ENCODE measurements around the gene CD55.
A peak's percentile ranks its signal among the peaks of the same experiment; 100 is the strongest.
"Not testable (repeated sequence)": the region's sequence is repeated elsewhere in the genome, so short reads cannot be mapped to it uniquely, and the experiment has no call there.

Gene CD55

GRCh38 chr1:207316622-207317391, 4.7 kb upstream of the CD55 start:
- TF ChIP-seq, protein P1, sequence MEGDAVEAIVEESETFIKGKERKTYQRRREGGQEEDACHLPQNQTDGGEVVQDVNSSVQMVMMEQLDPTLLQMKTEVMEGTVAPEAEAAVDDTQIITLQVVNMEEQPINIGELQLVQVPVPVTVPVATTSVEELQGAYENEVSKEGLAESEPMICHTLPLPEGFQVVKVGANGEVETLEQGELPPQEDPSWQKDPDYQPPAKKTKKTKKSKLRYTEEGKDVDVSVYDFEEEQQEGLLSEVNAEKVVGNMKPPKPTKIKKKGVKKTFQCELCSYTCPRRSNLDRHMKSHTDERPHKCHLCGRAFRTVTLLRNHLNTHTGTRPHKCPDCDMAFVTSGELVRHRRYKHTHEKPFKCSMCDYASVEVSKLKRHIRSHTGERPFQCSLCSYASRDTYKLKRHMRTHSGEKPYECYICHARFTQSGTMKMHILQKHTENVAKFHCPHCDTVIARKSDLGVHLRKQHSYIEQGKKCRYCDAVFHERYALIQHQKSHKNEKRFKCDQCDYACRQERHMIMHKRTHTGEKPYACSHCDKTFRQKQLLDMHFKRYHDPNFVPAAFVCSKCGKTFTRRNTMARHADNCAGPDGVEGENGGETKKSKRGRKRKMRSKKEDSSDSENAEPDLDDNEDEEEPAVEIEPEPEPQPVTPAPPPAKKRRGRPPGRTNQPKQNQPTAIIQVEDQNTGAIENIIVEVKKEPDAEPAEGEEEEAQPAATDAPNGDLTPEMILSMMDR (IDR thresholded peaks at IDR 0.05; ENCODE audit: control insufficient read depth, insufficient read depth, low read depth, low read length, missing control alignments): no peak
- no peak overlapping the region for H3K4me3 ChIP-seq (ENCODE audit: control insufficient read depth, low read depth, low read length)
- DNase-seq (ENCODE audit: low read depth): no peak

DNA sequence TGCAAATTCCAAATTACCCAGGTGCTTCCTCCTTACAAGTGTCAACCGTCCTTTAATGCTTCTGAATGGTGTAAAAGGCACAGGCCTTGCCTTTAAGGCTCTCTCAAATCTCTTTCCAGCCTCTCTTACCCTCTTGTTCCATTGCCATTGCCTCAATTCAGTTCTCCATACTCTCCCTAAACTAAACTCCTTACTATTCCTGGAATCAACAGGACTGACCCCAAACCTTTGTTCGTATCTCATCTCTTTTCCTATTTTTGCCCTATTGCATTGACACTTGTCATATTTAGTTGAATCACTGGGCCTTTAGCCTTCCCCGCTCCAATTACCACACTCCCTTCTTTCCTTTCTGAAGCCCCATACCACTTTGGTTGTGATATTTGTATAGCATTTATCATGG, 3.9 kb upstream of the CD55 start:
- H3K4me3 ChIP-seq (ENCODE audit: control insufficient read depth, low read depth, low read length): no peak overlapping the region
- no peak for DNase-seq (ENCODE audit: low read depth)
- TF ChIP-seq, protein P1 (IDR thresholded peaks at IDR 0.05; ENCODE audit: control insufficient read depth, insufficient read depth, low read depth, low read length, missing control alignments): no peak

DNA sequence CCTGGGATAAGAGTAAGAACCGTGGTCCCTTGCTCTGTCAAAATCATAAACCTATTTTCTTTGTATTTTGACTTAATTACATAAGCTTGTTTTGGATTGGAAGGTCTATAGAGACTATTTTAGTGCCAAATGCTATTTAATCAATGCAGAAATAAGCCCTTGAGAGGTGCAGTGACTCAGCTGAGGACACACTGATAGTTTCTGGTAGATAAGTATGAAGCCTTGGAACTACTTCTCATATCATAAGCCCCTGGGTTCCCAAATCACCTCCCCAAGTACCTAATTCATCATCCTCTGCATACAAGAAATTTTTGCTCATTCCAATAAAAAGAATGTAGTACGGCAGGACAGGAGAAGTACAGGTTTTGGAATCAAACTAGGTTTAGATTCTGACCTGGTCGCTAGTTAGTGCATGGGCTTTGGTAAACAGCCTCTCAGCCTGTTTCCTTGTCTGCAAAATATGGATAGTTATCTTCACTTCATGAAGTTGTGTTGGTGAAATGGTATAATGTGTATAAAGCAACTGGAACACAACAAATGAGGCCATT, 3.3 kb upstream of the CD55 start:
- TF ChIP-seq, protein P1 (IDR thresholded peaks at IDR 0.05; ENCODE audit: control insufficient read depth, insufficient read depth, low read depth, low read length, missing control alignments): no peak
- no peak for DNase-seq (ENCODE audit: low read depth)
- H3K4me3 ChIP-seq (ENCODE audit: control insufficient read depth, low read depth, low read length): no peak overlapping the region

DNA sequence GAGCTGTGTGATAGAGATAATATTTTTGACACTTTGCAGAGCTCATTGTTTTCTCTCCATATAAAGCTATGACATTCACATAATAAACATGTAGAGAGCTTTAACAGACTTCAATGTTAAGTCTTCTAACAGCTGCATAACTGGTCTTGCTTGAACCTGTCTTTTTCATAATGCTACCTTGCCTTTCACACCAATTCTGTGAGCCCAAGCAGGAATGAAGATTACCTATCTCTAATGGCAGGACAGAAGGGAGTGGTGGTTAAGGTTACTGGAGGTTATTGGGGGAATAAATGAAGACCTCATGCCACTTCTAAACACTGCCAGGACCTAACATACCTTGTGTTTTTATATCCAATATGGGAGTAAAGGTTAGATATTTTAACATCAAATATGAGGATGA, 2.3 kb upstream of the CD55 start:
- H3K4me3 ChIP-seq (ENCODE audit: control insufficient read depth, low read depth, low read length): no peak overlapping the region
- no peak for DNase-seq (ENCODE audit: low read depth)
- TF ChIP-seq, protein P1 (IDR thresholded peaks at IDR 0.05; ENCODE audit: control insufficient read depth, insufficient read depth, low read depth, low read length, missing control alignments): no peak

GRCh38 chr1:207320105-207320504, 1.4 kb upstream of the CD55 start:
- not testable (repeated sequence) for H3K4me3 ChIP-seq (ENCODE audit: control insufficient read depth, low read depth, low read length); DNase-seq (ENCODE audit: low read depth)

DNA sequence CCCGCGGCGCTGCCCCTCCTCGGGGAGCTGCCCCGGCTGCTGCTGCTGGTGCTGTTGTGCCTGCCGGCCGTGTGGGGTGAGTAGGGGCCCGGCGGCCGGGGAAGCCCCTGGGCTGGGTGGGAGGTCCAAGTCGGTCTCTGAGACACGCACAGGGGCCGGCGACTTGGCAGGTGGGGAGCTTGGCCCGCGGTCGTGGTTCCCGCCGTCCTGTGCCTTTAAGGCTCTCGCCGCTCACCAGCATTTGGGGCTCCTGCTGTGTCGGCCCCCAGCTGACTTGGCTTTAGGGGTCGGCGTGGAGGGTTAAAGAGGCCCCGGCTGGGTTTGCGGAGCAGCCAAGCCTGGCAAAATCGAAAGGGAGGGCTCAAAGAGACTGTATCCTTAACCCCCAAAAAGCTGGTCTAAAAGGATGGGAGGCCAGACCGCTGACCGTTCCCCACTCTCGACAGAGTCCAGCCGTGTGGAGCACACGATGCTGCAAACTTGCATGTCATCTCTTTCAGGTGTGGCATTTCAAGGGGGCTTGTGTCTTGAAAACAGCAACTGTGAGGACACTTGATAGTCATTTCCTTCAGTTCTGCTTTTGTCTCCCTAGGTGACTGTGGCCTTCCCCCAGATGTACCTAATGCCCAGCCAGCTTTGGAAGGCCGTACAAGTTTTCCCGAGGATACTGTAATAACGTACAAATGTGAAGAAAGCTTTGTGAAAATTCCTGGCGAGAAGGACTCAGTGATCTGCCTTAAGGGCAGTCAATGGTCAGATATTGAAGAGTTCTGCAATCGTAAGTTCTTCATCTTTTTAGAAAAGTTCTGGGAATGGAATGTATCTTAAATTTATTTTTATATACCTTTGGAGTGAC, 540 bp downstream of the CD55 start:
- H3K4me3 ChIP-seq (ENCODE audit: control insufficient read depth, low read depth, low read length): peak overlapping the region; percentile 65
- no peak for DNase-seq (ENCODE audit: low read depth)

More for the DNA sequence above, 540 bp downstream of the CD55 start:
- TF ChIP-seq, protein P1 (IDR thresholded peaks at IDR 0.05; ENCODE audit: control insufficient read depth, insufficient read depth, low read depth, low read length, missing control alignments): no peak
